T-helper 17 cell (primary cell): Measurements from ENCODE around the gene C4orf50. TPM values are rescaled to one million over a fixed set of nuclear protein-coding genes. Genes with fewer than 3 reads are reported as not detected.

Experiments
- ATAC-seq: fragments of 150-1000 bp; cut with Tn5 transposase; 2 replicates; pipeline ENCODE4 v1.10.0; 2021; ENCODE audit warnings: mild to moderate bottlenecking, moderate library complexity
- DNase-seq, 3 donors: peaks; one replicate each; pipeline versions ENCODE4 v3.0.0 to v3.0.0-alpha.2; 2020 to 2021
- H3K9me3 ChIP-seq: one replicate; pipeline ENCODE4 v1.7.0; 2013; ENCODE audit warnings: low read length, mild to moderate bottlenecking; ENCODE audit not compliant: control insufficient read depth, poor library complexity, severe bottlenecking
- H3K27ac Mint-ChIP-seq: one replicate; pipeline ENCODE4 v1.8.0; 2022; ENCODE audit warnings: mild to moderate bottlenecking, moderate library complexity, mixed read lengths
- H3K27me3 Mint-ChIP-seq: one replicate; pipeline ENCODE4 v1.8.0; 2022; ENCODE audit warnings: mixed read lengths
- H3K36me3 Mint-ChIP-seq: one replicate; pipeline ENCODE4 v1.8.0; 2022; ENCODE audit warnings: low read depth, mixed read lengths
- H3K4me1 Mint-ChIP-seq: one replicate; pipeline ENCODE4 v1.8.0; 2022; ENCODE audit warnings: mild to moderate bottlenecking, mixed read lengths
- H3K4me3 Mint-ChIP-seq: one replicate; pipeline ENCODE4 v1.8.0; 2022; ENCODE audit warnings: mild to moderate bottlenecking, moderate library complexity, mixed read lengths
- total RNA-seq, 4 donors: library from RNA in 2 of 4; stranded (reverse) in 2 of 4; gene quantifications; one replicate each; pipeline ENCODE4 v1.2.3 and lab custom pipeline; 2022 to 2026

The C4orf50 gene
- total RNA-seq, 2 donors from 2014 or later = 0.87 to 2.3 TPM

- no peak for ATAC-seq
- no peak for DNase-seq
- peaks cover 4% of the 10 kb centered on the region for H3K36me3 Mint-ChIP-seq
- no peaks in the 10 kb centered on the region for H3K9me3 ChIP-seq
- no peak overlapping the region for H3K27ac Mint-ChIP-seq
- peaks cover 30% of the 10 kb centered on the region for H3K27me3 Mint-ChIP-seq
- H3K4me1 Mint-ChIP-seq = peaks cover 9% of the 10 kb centered on the region
- H3K4me3 Mint-ChIP-seq = no peak overlapping the region
Observed at GRCh38 chr4:5992828-5993321, 25.4 kb downstream of the C4orf50 start.

- no peak overlapping the region for H3K4me3 Mint-ChIP-seq
Observed at GRCh38 chr4:5992171-5992827, 25.9 kb downstream of the C4orf50 start.

GRCh38 chr4:5991405-5991804 is 26.8 kb downstream of the C4orf50 start:
- no peaks in the 10 kb centered on the region for H3K9me3 ChIP-seq
- peaks cover 4% of the 10 kb centered on the region for H3K36me3 Mint-ChIP-seq
- ATAC-seq = no peak
- no peak for DNase-seq
- peaks cover 5% of the 10 kb centered on the region for H3K4me1 Mint-ChIP-seq
- peaks cover 23% of the 10 kb centered on the region for H3K27me3 Mint-ChIP-seq
- H3K4me3 Mint-ChIP-seq = no peak overlapping the region
- H3K27ac Mint-ChIP-seq = no peak overlapping the region

More at GRCh38 chr4:5992171-5992827, 25.9 kb downstream of the C4orf50 start:
- DNase-seq (no peak), ATAC-seq (no peak)
- H3K27me3 Mint-ChIP-seq = peaks cover 30% of the 10 kb centered on the region
- H3K4me1 Mint-ChIP-seq = peaks cover 9% of the 10 kb centered on the region
- H3K9me3 ChIP-seq = no peaks in the 10 kb centered on the region
- H3K27ac Mint-ChIP-seq = no peak overlapping the region
- peaks cover 4% of the 10 kb centered on the region for H3K36me3 Mint-ChIP-seq

- H3K4me1 Mint-ChIP-seq = peaks cover 4% of the 10 kb centered on the region
- DNase-seq (no peak), ATAC-seq (no peak)
- no peak overlapping the region for H3K4me3 Mint-ChIP-seq
- peaks cover 4% of the 10 kb centered on the region for H3K36me3 Mint-ChIP-seq
- H3K9me3 ChIP-seq = no peaks in the 10 kb centered on the region
- H3K27ac Mint-ChIP-seq = no peak overlapping the region
- peaks cover 21% of the 10 kb centered on the region for H3K27me3 Mint-ChIP-seq
Observed at GRCh38 chr4:5990446-5991160, 27.6 kb downstream of the C4orf50 start.

GRCh38 chr4:5989236-5990225 is 28.7 kb downstream of the C4orf50 start:
- no peak overlapping the region for H3K4me3 Mint-ChIP-seq
- no peaks in the 10 kb centered on the region for H3K9me3 ChIP-seq
- no peak overlapping the region for H3K27ac Mint-ChIP-seq
- peaks cover 2% of the 10 kb centered on the region for H3K4me1 Mint-ChIP-seq
- peaks cover 17% of the 10 kb centered on the region for H3K27me3 Mint-ChIP-seq
- DNase-seq = no peak
- ATAC-seq = no peak
- peaks cover 2% of the 10 kb centered on the region for H3K36me3 Mint-ChIP-seq

- DNase-seq (no peak), ATAC-seq (no peak)
- Mint-ChIP-seq H3K27me3 (peaks cover 17% of the 10 kb centered on the region), H3K4me1 (peaks cover 2% of the 10 kb centered on the region), H3K36me3 (peaks cover 2% of the 10 kb centered on the region), H3K27ac (no peak overlapping the region), H3K4me3 (no peak overlapping the region)
- no peaks in the 10 kb centered on the region for H3K9me3 ChIP-seq
Observed at GRCh38 chr4:5988086-5988845, 30.0 kb downstream of the C4orf50 start.

- Mint-ChIP-seq H3K27me3 (peaks cover 25% of the 10 kb centered on the region), H3K27ac (no peak overlapping the region), H3K36me3 (no peaks in the 10 kb centered on the region), H3K4me3 (no peak overlapping the region), H3K4me1 (no peaks in the 10 kb centered on the region)
- H3K9me3 ChIP-seq = no peaks in the 10 kb centered on the region
- DNase-seq (no peak), ATAC-seq (no peak)
Observed at GRCh38 chr4:5984843-5985242, 33.4 kb downstream of the C4orf50 start.

- no peaks in the 10 kb centered on the region for H3K9me3 ChIP-seq
- no peak overlapping the region for H3K4me3 Mint-ChIP-seq
- no peaks in the 10 kb centered on the region for H3K4me1 Mint-ChIP-seq
- H3K27me3 Mint-ChIP-seq = peaks cover 38% of the 10 kb centered on the region
- ATAC-seq (no peak), DNase-seq (no peak)
- H3K27ac Mint-ChIP-seq = no peak overlapping the region
- peaks cover 2% of the 10 kb centered on the region for H3K36me3 Mint-ChIP-seq
Observed at GRCh38 chr4:5982156-5982973, 35.9 kb downstream of the C4orf50 start.

- no peak overlapping the region for H3K27ac Mint-ChIP-seq
- H3K9me3 ChIP-seq = no peaks in the 10 kb centered on the region
- no peaks in the 10 kb centered on the region for H3K4me1 Mint-ChIP-seq
- ATAC-seq (no peak), DNase-seq (no peak)
- peaks cover 38% of the 10 kb centered on the region for H3K27me3 Mint-ChIP-seq
- peaks cover 2% of the 10 kb centered on the region for H3K36me3 Mint-ChIP-seq
- H3K4me3 Mint-ChIP-seq = no peak overlapping the region
Observed at GRCh38 chr4:5980436-5981155, 37.6 kb downstream of the C4orf50 start.

- H3K27me3 Mint-ChIP-seq = peaks cover 38% of the 10 kb centered on the region
- no peak overlapping the region for H3K27ac Mint-ChIP-seq
- DNase-seq = no peak
- H3K4me1 Mint-ChIP-seq = no peaks in the 10 kb centered on the region
- peaks cover 2% of the 10 kb centered on the region for H3K36me3 Mint-ChIP-seq
- no peak overlapping the region for H3K4me3 Mint-ChIP-seq
- no peaks in the 10 kb centered on the region for H3K9me3 ChIP-seq
- ATAC-seq = no peak
Observed at GRCh38 chr4:5979981-5980380, 38.2 kb downstream of the C4orf50 start.

- no peak for DNase-seq
- peaks cover 37% of the 10 kb centered on the region for H3K27me3 Mint-ChIP-seq
- no peak overlapping the region for H3K27ac Mint-ChIP-seq
- H3K4me1 Mint-ChIP-seq = no peaks in the 10 kb centered on the region
- ATAC-seq = no peak
- no peak overlapping the region for H3K4me3 Mint-ChIP-seq
- peaks cover 2% of the 10 kb centered on the region for H3K36me3 Mint-ChIP-seq
- H3K9me3 ChIP-seq = no peaks in the 10 kb centered on the region
Observed at GRCh38 chr4:5976921-5977320, 41.3 kb downstream of the C4orf50 start.
